Heart right ventricle (tissue), 16 donors: ENCODE measurements around the gene F11. TPM values are rescaled to one million over a fixed set of nuclear protein-coding genes. Genes with fewer than 3 reads are reported as not detected.

ENCODE experiments used
- ATAC-seq, 8 donors: fragments of 200-7000 bp; cut with Tn5 transposase; one replicate each; pipeline ENCODE4 v1.9.1; 2020; ENCODE audit warnings: mild to moderate bottlenecking in 8 of 8, moderate library complexity in 8 of 8, moderate number of reproducible peaks in 1 of 8
- DNase-seq, 2 donors: peaks; one replicate each; pipeline ENCODE4 v3.0.0-alpha.2; 2020
- H3K27ac ChIP-seq, 10 donors: fragments of 200-600 bp; sonication (generic) in 2 of 10; one replicate each; pipeline versions ENCODE4 v1.5.0 to v1.8.0; 2020 to 2022; ENCODE audit warnings: mild to moderate bottlenecking in 3 of 10
- H3K27me3 ChIP-seq, 7 donors: fragments of 200-600 bp; one replicate each; pipeline ENCODE4 v1.8.0; 2021 to 2022; ENCODE audit warnings: mild to moderate bottlenecking in 2 of 7
- H3K36me3 ChIP-seq, 9 donors: fragments of 200-600 bp; sonication (generic) in 1 of 9; one replicate each; pipeline versions ENCODE4 v1.5.0 to v1.8.0; 2020 to 2022; ENCODE audit warnings: mild to moderate bottlenecking in 2 of 9
- H3K4me1 ChIP-seq, 9 donors: fragments of 200-600 bp; sonication (generic) in 1 of 9; one replicate each; pipeline versions ENCODE4 v1.5.0 to v1.8.0; 2020 to 2022; ENCODE audit warnings: mild to moderate bottlenecking in 4 of 9
- H3K4me3 ChIP-seq, 10 donors: fragments of 200-600 bp; sonication (generic) in 2 of 10; one replicate each; pipeline versions ENCODE4 v1.5.0 to v1.8.0; 2020 to 2022; ENCODE audit warnings: mild to moderate bottlenecking in 7 of 10, moderate library complexity in 2 of 10
- H3K9me3 ChIP-seq, 11 donors: fragments of 200-600 bp in 10 of 11; sonication (generic) in 2 of 11; one replicate each; pipeline versions ENCODE4 v1.5.0 to v1.8.0; 2013 to 2022; ENCODE audit warnings: mild to moderate bottlenecking in 2 of 11, control low read depth in 1 of 11, moderate library complexity in 1 of 11
- WGBS, 2 donors: extraction: QIAGEN DNeasy Blood & Tissue Kit; methylation state at CpG; one replicate each; pipeline ENCODE4 v1.1.7; 2013; ENCODE audit warnings: inconsistent platforms in 1 of 2; 5-methylcytosine and 5-hydroxymethylcytosine counted together
- intact Hi-C, 10 donors: fragments of 100-400 bp; cut with DNase I; formaldehyde crosslinking; loops; one replicate each; pipeline versions ENCODE4 v1.11.1 to v1.14.2; 2022
- polyA plus RNA-seq, 2 donors: library from polyadenylated mRNA; stranded (reverse); fragments of 200-250 nt; gene quantifications; one replicate each; pipeline ENCODE4 v1.2.3, GENCODE V29; 2013
- total RNA-seq, 10 donors: library from RNA; stranded (reverse); fragmentation: NEBNext Ultra II Directional in 3 of 10; extraction: Animal tissue kit (Norgen Biotek cat#: 25700) in 3 of 10; gene quantifications; one replicate each; pipeline versions ENCODE4 v1.2.1 to v1.2.4, GENCODE V29; 2021 to 2023
- TF ChIP-seq, protein P1 (sequence below), 9 donors: fragments of 200-600 bp; sonication (generic) in 2 of 9; IDR thresholded peaks; one replicate each; pipeline versions ENCODE4 v1.5.0 to v1.8.0; 2021 to 2022; ENCODE audit warnings: antibody characterized with exemption in 9 of 9, mild to moderate bottlenecking in 5 of 9, moderate library complexity in 1 of 9
- donor health status: Arrhythmogenic right ventricular cardiomyopathy.
- donor health status: ischemic (EF 13 %, LVEDD 7.1; RV severe dilation, severe dysfunction).
- donor health status: healthy with polysubstance abuse.
- donor health status: DM: no; HTN: yes; CAD: no.
- donor health status: DM: no; HTN: no; CAD: no.
- donor health status: ischemic (EF 25% LVEDD 6.9; RV normal size, moderate dysfunction).
- donor health status: ischemic (EF 25% LVEDD 5.7; RV mildly dilated, moderate dysfunction).
- donor health status: healthy.
- donor health status: DM: yes; HTN: yes; CAD: no.
- donor health status: Ischemic cardiomyopathy.
- donor health status: ischemic (EF 35%, LVEDD 5.7; RV mildly dilated, moderate dysfunction).
- donor health status: nonischemic (EF 11% LVEDD 7.7; RV severe dilation, severe dysfunction).
- donor health status: DM: yes; HTN: yes; CAD: no.
- donor health status: PGD.
- donor health status: ischemic (EF 29% LVEDD 5.4; RV normal size, mild dysfunction).
- donor health status: nonischemic (EF 23%, LVEDD 6.1; RV moderate dilation, normal function).

The F11 gene
- total and polyA plus RNA-seq, 12 donors, result 0.09 to 0.37 (median 0.16) TPM; not detected in 9

DNA sequence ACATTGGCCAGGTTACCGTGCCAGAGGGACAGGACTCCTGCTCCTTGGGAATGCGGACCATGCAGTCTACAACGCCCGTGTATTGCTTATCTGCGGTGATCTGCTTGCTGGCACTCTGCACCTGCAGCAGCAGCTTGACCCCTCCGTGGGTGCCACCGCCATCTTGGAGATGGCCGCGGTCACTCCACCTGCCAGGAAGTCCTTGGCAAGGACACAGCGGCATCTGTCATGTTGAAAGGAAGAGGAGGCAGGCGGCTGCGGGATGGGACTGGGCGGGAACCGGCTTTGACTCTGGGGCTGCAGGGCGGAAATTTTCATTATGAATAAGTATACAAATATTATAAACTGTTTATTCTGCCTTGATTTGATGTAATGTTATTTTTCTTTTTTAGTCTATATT, 63.4 kb downstream of the F11 start:
- H3K36me3 ChIP-seq, result no peaks in the 10 kb centered on the region
- no peaks in the 10 kb centered on the region for H3K4me1 ChIP-seq
- peaks cover 0 to 5% (median 0%) of the 10 kb centered on the region in 7 donors for H3K27me3 ChIP-seq
- ATAC-seq (no peak), DNase-seq (no peak)
- intact Hi-C loops, result loop anchor here in 1 of 10 donors (10.0 kb wide), 1 partner anchor 1175 kb away; no protein-coding TSS in a partner anchor
- peaks cover 0 to 46% (median 22%) of the 10 kb centered on the region in 11 donors for H3K9me3 ChIP-seq
- no peak overlapping the region for H3K27ac ChIP-seq
- TF ChIP-seq, protein P1, sequence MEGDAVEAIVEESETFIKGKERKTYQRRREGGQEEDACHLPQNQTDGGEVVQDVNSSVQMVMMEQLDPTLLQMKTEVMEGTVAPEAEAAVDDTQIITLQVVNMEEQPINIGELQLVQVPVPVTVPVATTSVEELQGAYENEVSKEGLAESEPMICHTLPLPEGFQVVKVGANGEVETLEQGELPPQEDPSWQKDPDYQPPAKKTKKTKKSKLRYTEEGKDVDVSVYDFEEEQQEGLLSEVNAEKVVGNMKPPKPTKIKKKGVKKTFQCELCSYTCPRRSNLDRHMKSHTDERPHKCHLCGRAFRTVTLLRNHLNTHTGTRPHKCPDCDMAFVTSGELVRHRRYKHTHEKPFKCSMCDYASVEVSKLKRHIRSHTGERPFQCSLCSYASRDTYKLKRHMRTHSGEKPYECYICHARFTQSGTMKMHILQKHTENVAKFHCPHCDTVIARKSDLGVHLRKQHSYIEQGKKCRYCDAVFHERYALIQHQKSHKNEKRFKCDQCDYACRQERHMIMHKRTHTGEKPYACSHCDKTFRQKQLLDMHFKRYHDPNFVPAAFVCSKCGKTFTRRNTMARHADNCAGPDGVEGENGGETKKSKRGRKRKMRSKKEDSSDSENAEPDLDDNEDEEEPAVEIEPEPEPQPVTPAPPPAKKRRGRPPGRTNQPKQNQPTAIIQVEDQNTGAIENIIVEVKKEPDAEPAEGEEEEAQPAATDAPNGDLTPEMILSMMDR (IDR thresholded peaks at IDR 0.05), result no peak
- H3K4me3 ChIP-seq, result no peak overlapping the region
- WGBS, 2 donors, result 96% methylated on average over 15 of the region's 15 CpGs

DNA sequence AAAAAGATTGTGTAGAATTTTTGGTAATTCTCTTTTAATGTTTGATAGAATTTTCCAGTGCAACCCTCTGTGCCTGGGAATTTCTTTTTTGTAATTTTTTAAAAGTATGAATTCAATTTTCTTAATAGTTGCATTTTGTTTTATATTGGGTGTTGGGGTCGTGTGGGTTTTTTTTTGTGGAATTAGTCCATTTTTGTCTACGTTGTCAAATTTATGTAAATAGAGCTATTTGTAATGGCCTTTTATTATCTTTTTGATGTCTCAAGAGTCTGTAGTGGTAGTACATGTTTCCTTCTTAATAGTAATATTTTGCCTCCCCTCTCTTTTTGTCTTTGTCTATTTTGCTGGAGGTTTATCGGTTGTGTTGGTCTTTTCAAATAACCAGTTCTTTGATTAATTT, 64.4 kb downstream of the F11 start:
- TF ChIP-seq, protein P1 (IDR thresholded peaks at IDR 0.05), result no peak
- H3K9me3 ChIP-seq, result peaks cover 0 to 46% (median 22%) of the 10 kb centered on the region in 11 donors
- intact Hi-C loops, result no loop called here
- ATAC-seq (no peak), DNase-seq (no peak)
- WGBS, 2 donors, result 93% methylated on average over 3 of the region's 3 CpGs
- no peak overlapping the region for H3K4me3 ChIP-seq
- no peaks in the 10 kb centered on the region for H3K4me1 ChIP-seq
- no peak overlapping the region for H3K27ac ChIP-seq
- H3K27me3 ChIP-seq, result peaks cover 0 to 5% (median 0%) of the 10 kb centered on the region in 7 donors
- no peaks in the 10 kb centered on the region for H3K36me3 ChIP-seq

DNA sequence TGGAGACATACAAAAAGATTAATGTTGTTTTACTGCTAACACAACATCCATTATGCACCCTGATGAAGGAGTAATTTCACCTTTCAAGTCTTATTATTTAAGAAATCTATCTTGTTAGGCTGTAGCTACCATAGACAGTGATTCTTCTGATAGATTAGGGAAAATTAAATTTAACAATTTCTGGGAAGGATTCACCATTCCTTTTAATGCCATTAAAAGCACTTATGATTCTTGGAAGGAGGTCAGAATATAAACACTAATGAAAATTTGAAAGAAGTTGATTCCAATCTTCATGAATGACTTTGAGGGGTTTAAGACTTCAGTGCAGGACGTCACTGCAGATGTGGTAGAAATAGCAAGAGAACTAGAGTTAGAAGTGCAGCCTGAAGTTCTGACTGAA, 69.8 kb downstream of the F11 start:
- WGBS, 2 donors, result 36 to 38% methylated on average over 1 of the region's 1 CpG
- no peaks in the 10 kb centered on the region for H3K27me3 ChIP-seq
- TF ChIP-seq, protein P1 (IDR thresholded peaks at IDR 0.05), result no peak
- DNase-seq, result no peak
- intact Hi-C loops, result no loop called here
- H3K4me3 ChIP-seq, result no peak overlapping the region
- no peaks in the 10 kb centered on the region for H3K4me1 ChIP-seq
- H3K9me3 ChIP-seq, result peaks cover 0 to 37% (median 22%) of the 10 kb centered on the region in 11 donors
- ATAC-seq, result no peak
- no peak overlapping the region for H3K27ac ChIP-seq
- no peaks in the 10 kb centered on the region for H3K36me3 ChIP-seq

Other genes starting within 250 kb of the F11 start
- gene TLR3, start 197.0 kb upstream of the F11 start, total RNA-seq, result 10 to 100 TPM in 1 of 10 donors, 1 to 10 TPM in 9; 2.8 to 19.7 (median 4.0) TPM
- gene TLR3, start 197.0 kb upstream of the F11 start, polyA plus RNA-seq, result under 1 TPM; 0.66 to 0.83 TPM
- gene FAM149A, start 161.5 kb upstream of the F11 start, total RNA-seq, result 10 to 100 TPM in 6 of 10 donors, 1 to 10 TPM in 4; 8.0 to 13.7 (median 10.5) TPM
- 1 to 10 TPM; 1.2 to 4.4 TPM for gene FAM149A, start 161.5 kb upstream of the F11 start, polyA plus RNA-seq
- 10 to 100 TPM; 16.1 to 37.9 (median 25.9) TPM for gene CYP4V2, start 74.6 kb upstream of the F11 start, total RNA-seq
- 10 to 100 TPM in 1 of 2 donors, 1 to 10 TPM in 1; 8.1 to 35.3 TPM for gene CYP4V2, start 74.6 kb upstream of the F11 start, polyA plus RNA-seq
- 1 to 10 TPM in 6 of 10 donors, under 1 TPM in 4; 0.23 to 1.9 (median 1.1) TPM for gene KLKB1, start 38.7 kb upstream of the F11 start, total RNA-seq
- gene KLKB1, start 38.7 kb upstream of the F11 start, polyA plus RNA-seq, result 1 to 10 TPM in 1 of 2 donors, under 1 TPM in 1; 0.57 to 3.7 TPM